22Rv1 (cell line): ENCODE measurements around the gene SYN1.

Experiments used
- CTCF ChIP-seq: fragments of 450-650 bp; IDR thresholded peaks from 2 replicates; pipeline ENCODE4 v1.5.1; 2017; ENCODE audit warnings: mild to moderate bottlenecking
- ZFX ChIP-seq: fragments of 450-650 bp; IDR thresholded peaks from 2 replicates; pipeline ENCODE4 v1.6.1; 2017; ENCODE audit warnings: antibody characterized with exemption, borderline replicate concordance

DNA sequence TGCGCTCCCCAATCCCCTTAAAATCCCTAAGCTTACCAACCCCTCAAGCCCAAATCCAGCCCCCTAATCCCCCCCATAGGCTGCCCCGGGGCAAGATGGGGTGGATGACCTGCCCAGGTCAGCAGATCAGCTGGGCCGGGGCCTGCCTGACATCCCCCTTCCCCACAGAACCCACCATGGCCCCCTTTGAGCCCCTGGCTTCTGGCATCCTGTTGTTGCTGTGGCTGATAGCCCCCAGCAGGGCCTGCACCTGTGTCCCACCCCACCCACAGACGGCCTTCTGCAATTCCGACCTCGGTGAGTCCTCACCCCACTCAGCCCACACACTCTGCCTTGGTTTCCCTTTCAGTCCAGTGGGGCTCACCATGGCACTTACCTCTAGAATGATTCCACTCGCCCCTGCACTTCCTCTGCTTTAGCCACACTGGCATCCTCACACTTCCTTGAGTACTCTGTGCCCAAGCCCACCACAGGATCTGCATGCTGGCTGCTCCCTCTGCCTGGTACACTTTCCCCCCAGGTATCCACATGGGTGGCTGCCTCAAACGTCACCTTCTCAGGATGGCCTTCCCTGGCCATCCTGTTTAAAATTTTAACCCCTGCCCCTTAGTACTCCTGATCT, 36.3 kb downstream of the SYN1 start:
- no peak for TF ChIP-seq CTCF
- TF ChIP-seq ZFX, result no peak
